GM12878 (cell line): ENCODE data around the gene KHK. TPM values are rescaled to one million over a fixed set of nuclear protein-coding genes. Genes with fewer than 3 reads are reported as not detected.
A peak's percentile ranks its signal among the peaks of the same experiment; 100 is the strongest.

Source experiments
- BHLHE40 ChIP-seq, 2 experiments: fragments of 450-650 bp in 1 of 2; IDR thresholded peaks; 2 replicates each; pipeline ENCODE4 v1.6.1; 2011 to 2017; ENCODE audit warnings: low read depth in 2 of 2, borderline replicate concordance in 1 of 2, improper control_type of control experiment in 1 of 2, low read length in 1 of 2, mild to moderate bottlenecking in 1 of 2
- CBFB ChIP-seq: IDR thresholded peaks from 2 replicates; pipeline ENCODE4 v1.6.1; 2016; ENCODE audit warnings: antibody characterized with exemption, low read depth
- IKZF2 ChIP-seq, 2 experiments: fragments of 450-650 bp; IDR thresholded peaks; 2 replicates each; pipeline ENCODE4 v1.6.1; 2017; ENCODE audit warnings: mild to moderate bottlenecking in 2 of 2, moderate library complexity in 2 of 2
- NBN ChIP-seq: fragments of 450-650 bp; IDR thresholded peaks from 2 replicates; pipeline ENCODE4 v1.6.1; 2016
- NR2C1 ChIP-seq: fragments of 450-650 bp; IDR thresholded peaks from 2 replicates; pipeline ENCODE4 v1.6.1; 2017; ENCODE audit warnings: antibody characterized with exemption, mild to moderate bottlenecking, moderate library complexity
- POLR2AphosphoS5 ChIP-seq: IDR thresholded peaks from 2 replicates; pipeline ENCODE4 v1.6.1; 2011; ENCODE audit warnings: mild to moderate bottlenecking, low read length, inconsistent platforms
- SMAD1 ChIP-seq: fragments of 450-650 bp; IDR thresholded peaks from 2 replicates; pipeline ENCODE4 v1.6.1; 2018; ENCODE audit warnings: mild to moderate bottlenecking, low read depth; ENCODE audit not compliant: partially characterized antibody
- SPI1 ChIP-seq: IDR thresholded peaks from 2 replicates; pipeline ENCODE4 v1.6.1; 2011; ENCODE audit warnings: low read depth, mild to moderate bottlenecking, low read length, moderate library complexity, borderline replicate concordance; ENCODE audit not compliant: insufficient read depth
- ZBED1 ChIP-seq: IDR thresholded peaks from 2 replicates; pipeline ENCODE4 v1.6.1; 2016; ENCODE audit warnings: borderline replicate concordance
- ZNF274 ChIP-seq: IDR thresholded peaks from one replicate; pipeline ENCODE4 v1.8.0; 2011; ENCODE audit not compliant: insufficient read length, insufficient read depth
- polyA plus RNA-seq, 11 experiments: library from polyadenylated mRNA; depleted of rRNA in 4 of 11; unstranded in 6 of 11; stranded (reverse) in 5 of 11; fragments of >200 nt; fragmentation: Nextera tagmentation in 4 of 11; fragmentation: Illumina TruSeq in 1 of 11; extraction: Ambion mirVana in 4 of 11; extraction: Trizol in 1 of 11; gene quantifications; 1 replicate in 1 of 11; 2 replicates in 10 of 11; pipeline versions ENCODE4 v1.2.1 to v1.2.3, GENCODE V29; 2011 to 2016; ENCODE audit warnings: inconsistent platforms in 2 of 11, missing spikeins in 2 of 11, low read depth in 1 of 11
- total RNA-seq, 4 experiments: library from RNA; depleted of rRNA in 3 of 4; stranded (reverse); fragments of >200 nt in 3 of 4; fragmentation: Illumina TruSeq in 1 of 4; extraction: Trizol in 1 of 4; gene quantifications; 2 replicates each; pipeline versions ENCODE4 v1.2.1 to v1.2.3, GENCODE V29; 2013 to 2021
- TF ChIP-seq, protein P1 (sequence below): fragments of 450-650 bp; IDR thresholded peaks from 2 replicates; pipeline ENCODE4 v1.6.1; 2016; ENCODE audit warnings: mild to moderate bottlenecking
- TF ChIP-seq, protein P2 (sequence below): fragments of 450-650 bp; IDR thresholded peaks from 2 replicates; pipeline ENCODE4 v1.6.1; 2017; ENCODE audit warnings: low read depth, mild to moderate bottlenecking, moderate library complexity

The KHK gene
- total and polyA plus RNA-seq, 10 of the 15 experiments (the other 5 are each of a cell fraction or from before 2014, with no cell fraction given) = 0.31 to 11.8 (median 3.9) TPM

DNA sequence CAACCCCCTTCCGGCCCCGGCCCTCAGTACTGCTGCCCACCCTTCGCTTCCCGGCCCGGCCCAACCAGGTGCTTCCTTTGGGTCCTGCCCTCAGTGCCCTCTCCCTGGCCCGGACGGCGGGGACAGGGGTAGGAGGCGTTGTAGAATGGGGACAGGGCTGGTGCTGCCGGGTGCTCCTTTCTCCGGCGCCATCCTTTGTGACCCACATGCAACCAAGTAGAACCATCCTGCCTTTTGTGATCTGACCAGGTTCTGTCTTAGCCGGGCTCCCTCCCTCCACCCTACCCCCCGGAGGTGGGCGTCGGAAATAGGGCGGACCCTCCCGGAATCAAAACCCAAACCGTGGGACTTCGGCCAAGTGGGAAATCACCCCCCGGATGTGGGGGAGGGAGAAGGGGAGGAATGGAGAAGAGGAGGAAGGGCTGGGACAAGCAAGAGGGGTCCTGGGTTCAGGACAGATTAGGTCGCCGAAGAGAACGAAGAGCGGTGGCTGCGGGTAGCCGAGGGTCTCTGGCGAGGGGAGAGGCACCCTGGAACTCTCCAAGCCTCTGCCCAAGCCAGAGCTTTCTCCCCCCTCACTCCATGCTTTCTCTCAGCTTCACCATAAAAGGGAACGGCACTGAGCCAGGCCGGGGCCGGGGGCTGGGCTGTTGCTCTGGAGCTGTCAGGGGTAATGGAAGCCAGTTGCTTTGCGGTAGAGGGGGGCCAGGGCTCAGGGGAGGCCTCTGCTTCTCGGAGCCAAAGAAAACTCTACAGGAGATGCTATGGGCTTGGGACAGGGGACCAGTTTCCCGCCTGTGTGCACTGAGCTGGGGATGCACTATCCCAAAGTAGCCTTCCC lies 14.4 kb upstream of the KHK start (continued):
- TF ChIP-seq, protein P1, sequence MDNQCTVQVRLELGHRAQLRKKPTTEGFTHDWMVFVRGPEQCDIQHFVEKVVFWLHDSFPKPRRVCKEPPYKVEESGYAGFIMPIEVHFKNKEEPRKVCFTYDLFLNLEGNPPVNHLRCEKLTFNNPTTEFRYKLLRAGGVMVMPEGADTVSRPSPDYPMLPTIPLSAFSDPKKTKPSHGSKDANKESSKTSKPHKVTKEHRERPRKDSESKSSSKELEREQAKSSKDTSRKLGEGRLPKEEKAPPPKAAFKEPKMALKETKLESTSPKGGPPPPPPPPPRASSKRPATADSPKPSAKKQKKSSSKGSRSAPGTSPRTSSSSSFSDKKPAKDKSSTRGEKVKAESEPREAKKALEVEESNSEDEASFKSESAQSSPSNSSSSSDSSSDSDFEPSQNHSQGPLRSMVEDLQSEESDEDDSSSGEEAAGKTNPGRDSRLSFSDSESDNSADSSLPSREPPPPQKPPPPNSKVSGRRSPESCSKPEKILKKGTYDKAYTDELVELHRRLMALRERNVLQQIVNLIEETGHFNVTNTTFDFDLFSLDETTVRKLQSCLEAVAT = 0 out of 2 replicates have a peak, but pooled peaks have one; percentile 42
- TF ChIP-seq SMAD1 (peak; percentile 51), IKZF2 (IDR thresholded peaks at IDR 0.05) (peak in 1 of 2 experiments; percentile 46; a peak in 2 of 4 replicates), NR2C1 (no peak), BHLHE40 (IDR thresholded peaks at IDR 0.05; ENCODE audit: borderline replicate concordance in 1 of 2, low read depth in 2 of 2, low read length in 1 of 2) (0 out of 4 replicates have a peak, but pooled peaks of 1 of the 2 experiments have one; percentile 3), NBN (0 out of 2 replicates have a peak, but pooled peaks have one; percentile 76), CBFB (peak; percentile 25; the same call in 1 of the 2 replicates), ZNF274 (no peak), POLR2AphosphoS5 (0 out of 2 replicates have a peak, but pooled peaks have one; percentile 7), ZBED1 (0 out of 2 replicates have a peak, but pooled peaks have one; percentile 38), SPI1 (no peak)
- TF ChIP-seq, protein P2, sequence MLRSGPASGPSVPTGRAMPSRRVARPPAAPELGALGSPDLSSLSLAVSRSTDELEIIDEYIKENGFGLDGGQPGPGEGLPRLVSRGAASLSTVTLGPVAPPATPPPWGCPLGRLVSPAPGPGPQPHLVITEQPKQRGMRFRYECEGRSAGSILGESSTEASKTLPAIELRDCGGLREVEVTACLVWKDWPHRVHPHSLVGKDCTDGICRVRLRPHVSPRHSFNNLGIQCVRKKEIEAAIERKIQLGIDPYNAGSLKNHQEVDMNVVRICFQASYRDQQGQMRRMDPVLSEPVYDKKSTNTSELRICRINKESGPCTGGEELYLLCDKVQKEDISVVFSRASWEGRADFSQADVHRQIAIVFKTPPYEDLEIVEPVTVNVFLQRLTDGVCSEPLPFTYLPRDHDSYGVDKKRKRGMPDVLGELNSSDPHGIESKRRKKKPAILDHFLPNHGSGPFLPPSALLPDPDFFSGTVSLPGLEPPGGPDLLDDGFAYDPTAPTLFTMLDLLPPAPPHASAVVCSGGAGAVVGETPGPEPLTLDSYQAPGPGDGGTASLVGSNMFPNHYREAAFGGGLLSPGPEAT = peak; percentile 43; the same call in 1 of the 2 replicates
